DND-41 (cell line): Measurements from ENCODE around the gene CHST10.

ENCODE experiments used
- ATAC-seq: fragments of 200-7000 bp; cut with Tn5 transposase; 3 replicates; pipeline ENCODE4 v1.9.1; 2021; ENCODE audit warnings: low read depth; ENCODE audit not compliant: insufficient read depth
- DNase-seq: peaks from one replicate; pipeline ENCODE4 v3.0.0-alpha.2; 2020
- H2AFZ ChIP-seq: 2 replicates; pipeline ENCODE4 v1.6.0; 2012; ENCODE audit warnings: low read depth, low read length
- H3K27ac ChIP-seq: 2 replicates; pipeline ENCODE4 v1.5.1; 2012; ENCODE audit warnings: low read length, inconsistent platforms
- H3K27me3 ChIP-seq: fragments of 200-600 bp; sonication (generic); 2 replicates; pipeline ENCODE4 v1.6.0; 2012; ENCODE audit warnings: low read length, mild to moderate bottlenecking, inconsistent platforms; ENCODE audit not compliant: insufficient read depth, poor library complexity
- H3K36me3 ChIP-seq: 2 replicates; pipeline ENCODE4 v1.5.1; 2012; ENCODE audit warnings: low read length, inconsistent platforms; ENCODE audit not compliant: insufficient read depth
- H3K4me1 ChIP-seq: 2 replicates; pipeline ENCODE4 v1.5.1; 2012; ENCODE audit warnings: mild to moderate bottlenecking, low read length; ENCODE audit not compliant: insufficient read depth
- H3K4me2 ChIP-seq: 2 replicates; pipeline ENCODE4 v1.6.0; 2012; ENCODE audit warnings: mild to moderate bottlenecking, moderate library complexity, low read length, inconsistent platforms; ENCODE audit not compliant: insufficient read depth
- H3K4me3 ChIP-seq, 2 experiments: fragments of 200-600 bp in 1 of 2; shearing (Covaris generic) in 1 of 2; 2 replicates each; pipeline ENCODE4 v1.5.1; 2012 to 2016; ENCODE audit warnings: inconsistent platforms in 2 of 2, low read length in 2 of 2, mild to moderate bottlenecking in 2 of 2, low read depth in 1 of 2, moderate library complexity in 1 of 2
- H3K79me2 ChIP-seq: 2 replicates; pipeline ENCODE4 v1.6.0; 2012; ENCODE audit warnings: low read length, inconsistent platforms; ENCODE audit not compliant: insufficient read depth
- H3K9ac ChIP-seq: 2 replicates; pipeline ENCODE4 v1.6.0; 2012; ENCODE audit warnings: low read depth, mild to moderate bottlenecking, inconsistent platforms, low read length, moderate library complexity
- H3K9me3 ChIP-seq: 2 replicates; pipeline ENCODE4 v1.5.1; 2012; ENCODE audit warnings: low read length, moderate library complexity, mild to moderate bottlenecking, inconsistent platforms; ENCODE audit not compliant: insufficient read depth, severe bottlenecking
- H4K20me1 ChIP-seq: 2 replicates; pipeline ENCODE4 v1.6.0; 2012; ENCODE audit warnings: low read length; ENCODE audit not compliant: insufficient read depth
- CTCF ChIP-seq: IDR thresholded peaks from 2 replicates; pipeline ENCODE4 v1.5.1; 2012; ENCODE audit warnings: borderline replicate concordance, low read length, moderate library complexity, mild to moderate bottlenecking; ENCODE audit not compliant: poor library complexity, severe bottlenecking; ENCODE audit errors: extremely low read depth
- EZH2 ChIP-seq: IDR thresholded peaks from 3 replicates; pipeline ENCODE4 v1.6.1; 2012; ENCODE audit warnings: borderline replicate concordance, low read depth, mild to moderate bottlenecking, moderate library complexity, low read length, inconsistent platforms; ENCODE audit not compliant: severe bottlenecking

Gene CHST10

GRCh38 chr2:100411841-100412292, 5.6 kb downstream of the CHST10 start:
- ATAC-seq: no peak
- TF ChIP-seq CTCF (no peak), EZH2 (no peak)
- Histone ChIP-seq H3K4me2 (no peak overlapping the region), H3K9me3 (no peaks in the 10 kb centered on the region), H2AFZ (no peak overlapping the region), H3K36me3 (peaks cover 46% of the 10 kb centered on the region), H4K20me1 (peaks cover 23% of the 10 kb centered on the region), H3K9ac (no peak overlapping the region), H3K4me1 (peaks cover 22% of the 10 kb centered on the region), H3K27me3 (no peaks in the 10 kb centered on the region), H3K4me3 (no peak overlapping the region), H3K27ac (no peak overlapping the region), H3K79me2 (peaks cover 49% of the 10 kb centered on the region)
- no peak for DNase-seq

GRCh38 chr2:100409975-100410647, 7.4 kb downstream of the CHST10 start:
- H2AFZ ChIP-seq: no peak overlapping the region
- H3K9me3 ChIP-seq: no peaks in the 10 kb centered on the region
- DNase-seq: no peak
- ATAC-seq: 0 out of 3 replicates have a peak, but pooled peaks have one; percentile 12
- H3K79me2 ChIP-seq: peaks cover 31% of the 10 kb centered on the region
- H4K20me1 ChIP-seq: peaks cover 23% of the 10 kb centered on the region
- peaks cover 5% of the 10 kb centered on the region; the same call in 1 of the 2 replicates for H3K4me1 ChIP-seq
- no peak overlapping the region for H3K4me2 ChIP-seq
- no peak overlapping the region for H3K4me3 ChIP-seq
- no peaks in the 10 kb centered on the region for H3K27me3 ChIP-seq
- peaks cover 62% of the 10 kb centered on the region for H3K36me3 ChIP-seq
- H3K27ac ChIP-seq: no peak overlapping the region
- H3K9ac ChIP-seq: no peak overlapping the region
- no peak for TF ChIP-seq CTCF
- TF ChIP-seq EZH2: no peak

- peaks cover 23% of the 10 kb centered on the region for H4K20me1 ChIP-seq
- no peaks in the 10 kb centered on the region for H3K27me3 ChIP-seq
Measured at GRCh38 chr2:100409461-100409860, 8.0 kb downstream of the CHST10 start.

More at GRCh38 chr2:100409461-100409860, 8.0 kb downstream of the CHST10 start:
- no peak overlapping the region for H3K4me2 ChIP-seq
- no peak overlapping the region for H3K27ac ChIP-seq
- no peak for TF ChIP-seq CTCF
- no peak overlapping the region for H2AFZ ChIP-seq
- no peak for ATAC-seq
- H3K4me1 ChIP-seq: peaks cover 4% of the 10 kb centered on the region; the same call in 1 of the 2 replicates
- peaks cover 63% of the 10 kb centered on the region for H3K36me3 ChIP-seq
- H3K9ac ChIP-seq: no peak overlapping the region
- DNase-seq: no peak
- no peak overlapping the region for H3K4me3 ChIP-seq
- peaks cover 26% of the 10 kb centered on the region for H3K79me2 ChIP-seq
- H3K9me3 ChIP-seq: no peaks in the 10 kb centered on the region
